Neural crest cell (in vitro differentiated cells): ENCODE measurements around the gene SERINC3. TPM values are rescaled to one million over a fixed set of nuclear protein-coding genes. Genes with fewer than 3 reads are reported as not detected.

Experiments used
- DNase-seq: peaks from one replicate; pipeline ENCODE4 v3.0.0; 2021; ENCODE audit warnings: low read depth, mixed read lengths, low spot score
- H3K27ac Mint-ChIP-seq: one replicate; pipeline ENCODE4 v1.8.0; 2021; ENCODE audit warnings: mild to moderate bottlenecking, mixed read lengths; ENCODE audit not compliant: unreplicated experiment
- H3K27me3 Mint-ChIP-seq: 2 replicates; pipeline ENCODE4 v1.8.0; 2021; ENCODE audit warnings: low read depth, mild to moderate bottlenecking, mixed read lengths
- H3K36me3 Mint-ChIP-seq: 2 replicates; pipeline ENCODE4 v1.8.0; 2021; ENCODE audit warnings: low read depth, mild to moderate bottlenecking, mixed read lengths
- H3K4me1 Mint-ChIP-seq: 2 replicates; pipeline ENCODE4 v1.8.0; 2021; ENCODE audit warnings: mixed read lengths
- H3K4me3 Mint-ChIP-seq: one replicate; pipeline ENCODE4 v1.8.0; 2021; ENCODE audit warnings: mild to moderate bottlenecking, mixed read lengths
- H3K9me3 Mint-ChIP-seq: 2 replicates; pipeline ENCODE4 v1.8.0; 2021; ENCODE audit warnings: mixed read lengths
- total RNA-seq: library from RNA; stranded (reverse); gene quantifications from 2 replicates; pipeline ENCODE4 v1.2.1, GENCODE V29; 2021
- TF ChIP-seq, protein P1 (sequence below): fragments of 200-600 bp; sonication (generic); conservative IDR thresholded peaks from 2 replicates; pipeline ENCODE4 v1.5.0; 2021; ENCODE audit warnings: antibody characterized with exemption, mild to moderate bottlenecking

SERINC3 gene
- total RNA-seq, 1 donor from 2014 or later: 32.4 TPM

DNA sequence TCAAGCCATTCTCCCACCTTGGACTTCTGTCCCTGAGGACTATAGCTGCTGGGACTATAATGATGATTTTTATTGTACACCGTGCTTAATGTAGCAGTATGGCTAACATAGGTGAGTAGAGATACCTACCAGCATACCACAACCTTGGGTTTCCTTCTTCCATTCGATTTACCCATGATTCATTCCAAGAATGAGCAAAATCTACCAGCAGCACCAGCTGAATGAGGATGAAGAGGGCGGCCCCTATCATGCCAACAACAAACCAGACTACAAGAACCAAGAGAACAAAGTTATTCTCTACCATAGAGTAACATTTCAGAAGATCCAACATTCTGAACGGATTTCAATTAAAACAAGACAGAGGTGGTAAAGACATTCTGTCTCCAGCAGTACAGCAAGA is 12.1 kb downstream of the SERINC3 start:
- Mint-ChIP-seq H3K27me3 (no peaks in the 10 kb centered on the region), H3K4me1 (no peaks in the 10 kb centered on the region), H3K36me3 (no peaks in the 10 kb centered on the region), H3K4me3 (no peak overlapping the region), H3K27ac (no peak overlapping the region), H3K9me3 (no peaks in the 10 kb centered on the region)
- DNase-seq: no peak
- TF ChIP-seq, protein P1, sequence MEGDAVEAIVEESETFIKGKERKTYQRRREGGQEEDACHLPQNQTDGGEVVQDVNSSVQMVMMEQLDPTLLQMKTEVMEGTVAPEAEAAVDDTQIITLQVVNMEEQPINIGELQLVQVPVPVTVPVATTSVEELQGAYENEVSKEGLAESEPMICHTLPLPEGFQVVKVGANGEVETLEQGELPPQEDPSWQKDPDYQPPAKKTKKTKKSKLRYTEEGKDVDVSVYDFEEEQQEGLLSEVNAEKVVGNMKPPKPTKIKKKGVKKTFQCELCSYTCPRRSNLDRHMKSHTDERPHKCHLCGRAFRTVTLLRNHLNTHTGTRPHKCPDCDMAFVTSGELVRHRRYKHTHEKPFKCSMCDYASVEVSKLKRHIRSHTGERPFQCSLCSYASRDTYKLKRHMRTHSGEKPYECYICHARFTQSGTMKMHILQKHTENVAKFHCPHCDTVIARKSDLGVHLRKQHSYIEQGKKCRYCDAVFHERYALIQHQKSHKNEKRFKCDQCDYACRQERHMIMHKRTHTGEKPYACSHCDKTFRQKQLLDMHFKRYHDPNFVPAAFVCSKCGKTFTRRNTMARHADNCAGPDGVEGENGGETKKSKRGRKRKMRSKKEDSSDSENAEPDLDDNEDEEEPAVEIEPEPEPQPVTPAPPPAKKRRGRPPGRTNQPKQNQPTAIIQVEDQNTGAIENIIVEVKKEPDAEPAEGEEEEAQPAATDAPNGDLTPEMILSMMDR: no peak

DNA sequence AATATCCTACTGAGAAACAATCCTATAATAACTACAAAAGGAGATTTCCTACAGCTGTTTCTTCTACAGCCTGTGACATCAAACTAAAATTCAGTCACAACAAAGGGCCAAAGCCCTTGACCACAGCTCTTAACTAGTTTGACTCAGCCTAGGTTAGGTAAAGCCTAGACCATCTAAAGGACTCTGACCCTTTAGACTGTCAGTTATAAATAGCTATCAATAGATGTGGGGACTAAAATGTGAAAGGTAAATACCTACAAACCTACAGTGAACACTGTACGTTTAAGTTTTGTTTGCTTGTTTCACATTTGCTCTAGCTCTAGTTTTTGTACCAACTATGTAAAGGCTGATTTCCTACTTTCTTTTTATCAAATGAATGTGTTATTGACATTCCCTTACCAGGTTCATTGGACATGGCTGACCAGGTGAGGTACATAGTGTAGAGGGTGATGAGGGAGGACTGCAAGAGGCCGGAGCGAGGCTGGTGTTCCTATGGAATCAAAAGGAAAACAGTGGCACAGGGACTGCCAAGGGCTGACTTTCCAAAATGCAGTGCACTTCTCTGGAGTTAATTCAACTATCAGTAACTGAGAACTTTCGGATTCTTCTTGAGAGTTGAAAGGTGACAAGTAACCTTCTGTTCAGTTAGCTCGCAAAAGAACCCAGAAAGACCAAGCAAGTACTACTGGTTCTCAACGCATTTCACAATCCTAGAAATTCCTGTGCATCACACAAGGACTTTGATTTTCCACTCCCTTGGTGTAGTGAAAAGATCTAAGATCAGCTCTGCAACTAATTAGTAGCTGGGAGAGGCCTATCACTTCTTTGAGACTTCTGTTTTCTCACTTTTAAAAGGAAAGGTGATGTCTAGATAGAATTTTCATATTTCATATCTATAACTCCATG is 17.2 kb downstream of the SERINC3 start:
- Mint-ChIP-seq H3K9me3 (no peaks in the 10 kb centered on the region), H3K4me3 (no peak overlapping the region), H3K4me1 (no peaks in the 10 kb centered on the region), H3K27ac (no peak overlapping the region), H3K36me3 (peaks cover 8% of the 10 kb centered on the region), H3K27me3 (no peaks in the 10 kb centered on the region)
- TF ChIP-seq, protein P1: no peak
- DNase-seq: no peak

DNA sequence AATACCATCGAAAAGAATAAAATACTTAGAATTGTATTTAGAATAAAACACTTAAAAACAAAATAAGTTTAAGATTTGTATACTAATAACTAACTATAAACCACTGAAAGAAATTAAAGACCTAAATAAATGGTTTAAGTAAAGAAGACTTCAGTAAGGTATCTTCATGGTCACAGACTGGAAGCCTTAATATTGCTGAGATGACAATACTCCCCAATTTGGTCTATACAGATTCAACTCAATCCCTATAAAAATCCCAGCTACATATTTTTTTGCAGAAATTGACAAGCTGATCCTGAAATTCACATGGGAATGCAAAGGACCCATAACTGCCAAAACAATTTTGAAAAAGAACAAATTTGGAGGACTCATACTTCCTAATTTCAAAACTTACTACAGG is 18.9 kb downstream of the SERINC3 start:
- Mint-ChIP-seq H3K36me3 (peaks cover 12% of the 10 kb centered on the region), H3K27ac (no peak overlapping the region), H3K4me3 (no peak overlapping the region), H3K4me1 (no peaks in the 10 kb centered on the region), H3K27me3 (no peaks in the 10 kb centered on the region), H3K9me3 (no peaks in the 10 kb centered on the region)
- no peak for DNase-seq
- TF ChIP-seq, protein P1: no peak

DNA sequence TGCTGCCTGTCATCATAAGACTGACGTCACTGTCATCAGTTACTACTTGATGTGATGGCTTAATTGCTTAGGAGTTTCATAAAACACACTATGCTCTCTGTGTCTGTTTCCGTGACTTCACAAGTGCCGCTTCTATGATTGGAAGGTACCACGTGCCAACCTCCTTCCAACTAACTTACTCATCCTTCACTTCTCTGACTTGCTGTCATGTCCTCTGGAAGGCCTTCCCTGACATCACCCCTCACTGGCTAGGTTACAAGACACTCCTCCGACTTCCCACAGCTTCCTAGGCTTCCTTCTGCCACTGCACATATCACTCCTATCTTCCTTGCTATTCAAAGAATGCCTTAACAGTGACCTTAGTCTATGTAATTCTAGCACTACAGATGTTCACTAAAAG is 20.4 kb downstream of the SERINC3 start:
- no peaks in the 10 kb centered on the region for H3K27me3 Mint-ChIP-seq
- TF ChIP-seq, protein P1: no peak

DNA sequence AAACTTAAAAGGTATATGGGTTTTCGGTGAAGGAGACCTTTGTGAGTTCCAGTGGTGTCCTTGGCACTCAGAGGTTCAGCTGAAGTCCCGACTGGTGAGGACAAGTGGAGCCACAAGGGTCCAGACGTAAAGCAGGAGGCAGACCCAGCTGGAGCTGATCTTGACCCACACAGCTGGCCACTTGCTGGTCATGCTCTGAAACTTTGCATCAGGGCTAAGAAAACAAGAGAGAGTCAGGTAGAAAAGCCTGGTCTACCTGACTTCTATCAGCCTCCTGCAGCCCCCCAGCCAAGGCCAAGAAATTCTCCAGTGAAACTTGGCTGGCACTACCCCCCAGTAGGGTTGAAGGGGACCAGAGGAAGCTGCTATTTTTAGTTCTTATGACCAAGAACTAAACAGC is 21.6 kb downstream of the SERINC3 start:
- no peak overlapping the region for H3K4me3 Mint-ChIP-seq
- no peaks in the 10 kb centered on the region for H3K4me1 Mint-ChIP-seq
- H3K27ac Mint-ChIP-seq: no peak overlapping the region
- H3K27me3 Mint-ChIP-seq: no peaks in the 10 kb centered on the region
- TF ChIP-seq, protein P1: no peak
- DNase-seq: no peak
- no peaks in the 10 kb centered on the region for H3K9me3 Mint-ChIP-seq
- peaks cover 12% of the 10 kb centered on the region for H3K36me3 Mint-ChIP-seq

More for the DNA sequence above, 20.4 kb downstream of the SERINC3 start:
- Mint-ChIP-seq H3K4me1 (no peaks in the 10 kb centered on the region), H3K4me3 (no peak overlapping the region), H3K27ac (no peak overlapping the region), H3K9me3 (no peaks in the 10 kb centered on the region), H3K36me3 (peaks cover 12% of the 10 kb centered on the region)
- no peak for DNase-seq
